Measurements from ENCODE around the gene CNTROB.

DNA sequence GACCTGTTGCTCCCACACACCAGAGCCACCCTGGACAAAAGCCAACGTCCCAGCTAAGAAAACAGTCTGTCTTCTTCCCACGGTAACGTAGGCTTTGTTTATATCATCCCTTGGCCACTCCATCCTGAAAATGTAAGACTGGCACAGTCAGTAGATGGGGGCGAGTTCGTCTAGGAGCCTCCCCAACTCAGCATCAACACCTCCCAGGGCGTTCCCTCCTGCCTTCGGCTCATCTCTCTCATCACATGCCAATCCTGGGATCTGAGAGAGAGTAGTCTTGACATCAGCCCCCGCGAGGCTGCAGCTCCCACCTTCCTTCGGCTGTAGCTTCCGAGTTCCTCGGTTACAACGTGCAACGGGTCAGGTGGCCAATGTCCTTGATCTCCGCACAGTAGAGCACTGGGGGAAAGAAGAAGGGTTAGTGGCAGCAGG lies 16.8 kb upstream of the CNTROB start:
- TF ChIP-seq, protein P1, sequence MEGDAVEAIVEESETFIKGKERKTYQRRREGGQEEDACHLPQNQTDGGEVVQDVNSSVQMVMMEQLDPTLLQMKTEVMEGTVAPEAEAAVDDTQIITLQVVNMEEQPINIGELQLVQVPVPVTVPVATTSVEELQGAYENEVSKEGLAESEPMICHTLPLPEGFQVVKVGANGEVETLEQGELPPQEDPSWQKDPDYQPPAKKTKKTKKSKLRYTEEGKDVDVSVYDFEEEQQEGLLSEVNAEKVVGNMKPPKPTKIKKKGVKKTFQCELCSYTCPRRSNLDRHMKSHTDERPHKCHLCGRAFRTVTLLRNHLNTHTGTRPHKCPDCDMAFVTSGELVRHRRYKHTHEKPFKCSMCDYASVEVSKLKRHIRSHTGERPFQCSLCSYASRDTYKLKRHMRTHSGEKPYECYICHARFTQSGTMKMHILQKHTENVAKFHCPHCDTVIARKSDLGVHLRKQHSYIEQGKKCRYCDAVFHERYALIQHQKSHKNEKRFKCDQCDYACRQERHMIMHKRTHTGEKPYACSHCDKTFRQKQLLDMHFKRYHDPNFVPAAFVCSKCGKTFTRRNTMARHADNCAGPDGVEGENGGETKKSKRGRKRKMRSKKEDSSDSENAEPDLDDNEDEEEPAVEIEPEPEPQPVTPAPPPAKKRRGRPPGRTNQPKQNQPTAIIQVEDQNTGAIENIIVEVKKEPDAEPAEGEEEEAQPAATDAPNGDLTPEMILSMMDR (conservative IDR thresholded peaks at IDR 0.05), result no peak
- TF ChIP-seq EZH2 (IDR thresholded peaks at IDR 0.05; ENCODE audit: low read depth), result no peak
